ENCODE measurements around the gene TNFRSF1A.

The TNFRSF1A gene

GRCh38 chr12:6341417-6342139 is at the start of gene TNFRSF1A:
TSS of gene TNFRSF1A (minus strand) at chr12:6342076. CDS start at chr12:6341814, 262 bp downstream.
- no peak for DNase-seq (ENCODE audit: low read depth in 3 of 3)

GRCh38 chr12:6391013-6391412 is 49.1 kb upstream of the TNFRSF1A start:
- DNase-seq (ENCODE audit: low read depth in 3 of 3), result no peak

- no peak for DNase-seq (ENCODE audit: low read depth in 3 of 3)
Measured at GRCh38 chr12:6390084-6390799, 48.4 kb upstream of the TNFRSF1A start.

- no peak for DNase-seq (ENCODE audit: low read depth in 3 of 3)
Measured at GRCh38 chr12:6387541-6387940, 45.7 kb upstream of the TNFRSF1A start.

GRCh38 chr12:6386491-6386890 is 44.6 kb upstream of the TNFRSF1A start:
- no peak for DNase-seq (ENCODE audit: low read depth in 3 of 3)

- no peak for DNase-seq (ENCODE audit: low read depth in 3 of 3)
Measured at GRCh38 chr12:6386038-6386437, 44.2 kb upstream of the TNFRSF1A start.

- no peak for DNase-seq (ENCODE audit: low read depth in 3 of 3)
Measured at GRCh38 chr12:6384499-6385436, 42.9 kb upstream of the TNFRSF1A start.

- DNase-seq (ENCODE audit: low read depth in 3 of 3), result no peak
Measured at GRCh38 chr12:6383572-6384498, 42.0 kb upstream of the TNFRSF1A start, which contains the start of gene LTBR. TSS of gene LTBR (plus strand) at chr12:6384162. CDS start at chr12:6384359, 197 bp downstream.

- no peak for DNase-seq (ENCODE audit: low read depth in 3 of 3)
Measured at GRCh38 chr12:6382982-6383381, 41.1 kb upstream of the TNFRSF1A start.

- DNase-seq (ENCODE audit: low read depth in 3 of 3), result no peak
Measured at GRCh38 chr12:6382371-6382770, 40.5 kb upstream of the TNFRSF1A start.

- DNase-seq (ENCODE audit: low read depth in 3 of 3), result no peak
Measured at GRCh38 chr12:6380141-6381121, 38.6 kb upstream of the TNFRSF1A start.

- DNase-seq (ENCODE audit: low read depth in 3 of 3), result no peak
Measured at GRCh38 chr12:6378709-6379472, 37.0 kb upstream of the TNFRSF1A start.

- DNase-seq (ENCODE audit: low read depth in 3 of 3), result no peak
Measured at GRCh38 chr12:6377667-6377994, 35.8 kb upstream of the TNFRSF1A start.

GRCh38 chr12:6376870-6377666 is 35.2 kb upstream of the TNFRSF1A start:
- no peak for DNase-seq (ENCODE audit: low read depth in 3 of 3)

GRCh38 chr12:6376079-6376869 is 34.4 kb upstream of the TNFRSF1A start:
- DNase-seq (ENCODE audit: low read depth in 3 of 3), result no peak

- no peak for DNase-seq (ENCODE audit: low read depth in 3 of 3)
Measured at GRCh38 chr12:6375269-6376078, 33.6 kb upstream of the TNFRSF1A start, which contains the start of gene SCNN1A. TSS of gene SCNN1A (minus strand) at chr12:6375563. CDS start at chr12:6374783, 780 bp downstream.

GRCh38 chr12:6374786-6375160 is 32.9 kb upstream of the TNFRSF1A start:
- DNase-seq (ENCODE audit: low read depth in 3 of 3), result no peak
